ENCODE data around the gene DSG1. TPM values are rescaled to one million over a fixed set of nuclear protein-coding genes. Genes with fewer than 3 reads are reported as not detected.

The DSG1 gene
- total RNA-seq, 1 experiment from 2014 or later = not detected

- Mint-ChIP-seq H3K27ac (ENCODE audit: unreplicated experiment) (no peak overlapping the region), H3K9me3 (ENCODE audit: low read depth, unreplicated experiment) (no peaks in the 10 kb centered on the region), H3K36me3 (ENCODE audit: insufficient read depth, unreplicated experiment) (no peaks in the 10 kb centered on the region), H3K27me3 (ENCODE audit: unreplicated experiment) (no peaks in the 10 kb centered on the region), H3K4me3 (ENCODE audit: low read depth, unreplicated experiment) (no peak overlapping the region), H3K4me1 (ENCODE audit: low read depth, unreplicated experiment) (no peaks in the 10 kb centered on the region)
- intact Hi-C loops (cut with micrococcal nuclease; ENCODE audit: unreplicated experiment) = no loop called here
- CTCF ChIA-PET = no interaction called here
- BruUV-seq (replicated peaks) = no TSS peak
- no peak for DNase-seq
- TF ChIP-seq CTCF (IDR thresholded peaks at IDR 0.05; ENCODE audit: unreplicated experiment) = no peak
Measured at GRCh38 chr18:31380912-31381311, 63.0 kb downstream of the DSG1 start.

- Mint-ChIP-seq H3K4me3 (ENCODE audit: low read depth, unreplicated experiment) (no peak overlapping the region), H3K27ac (ENCODE audit: unreplicated experiment) (no peak overlapping the region), H3K27me3 (ENCODE audit: unreplicated experiment) (no peaks in the 10 kb centered on the region), H3K36me3 (ENCODE audit: insufficient read depth, unreplicated experiment) (no peaks in the 10 kb centered on the region), H3K9me3 (ENCODE audit: low read depth, unreplicated experiment) (no peaks in the 10 kb centered on the region), H3K4me1 (ENCODE audit: low read depth, unreplicated experiment) (no peaks in the 10 kb centered on the region)
- no peak for TF ChIP-seq CTCF (IDR thresholded peaks at IDR 0.05; ENCODE audit: unreplicated experiment)
- no TSS peak for BruUV-seq (replicated peaks)
- intact Hi-C loops (cut with micrococcal nuclease; ENCODE audit: unreplicated experiment) = no loop called here
- DNase-seq = no peak
- CTCF ChIA-PET = no interaction called here
Measured at GRCh38 chr18:31382107-31382506, 64.1 kb downstream of the DSG1 start.

GRCh38 chr18:31386741-31387140 lies 68.8 kb downstream of the DSG1 start:
- no peak overlapping the region for H3K4me3 Mint-ChIP-seq (ENCODE audit: low read depth, unreplicated experiment)
- CTCF ChIA-PET = interaction anchor here (0.5 kb wide), 1 partner anchor 11 kb away, joined by 4 read pairs; no protein-coding TSS in a partner anchor

GRCh38 chr18:31393286-31393685 lies 75.3 kb downstream of the DSG1 start:
- H3K4me3 Mint-ChIP-seq (ENCODE audit: low read depth, unreplicated experiment) = no peak overlapping the region
- intact Hi-C loops (cut with micrococcal nuclease; ENCODE audit: unreplicated experiment) = no loop called here

More at GRCh38 chr18:31386741-31387140, 68.8 kb downstream of the DSG1 start:
- H3K27me3 Mint-ChIP-seq (ENCODE audit: unreplicated experiment) = no peaks in the 10 kb centered on the region
- no peaks in the 10 kb centered on the region for H3K4me1 Mint-ChIP-seq (ENCODE audit: low read depth, unreplicated experiment)
- DNase-seq = no peak
- TF ChIP-seq CTCF (IDR thresholded peaks at IDR 0.05; ENCODE audit: unreplicated experiment) = no peak
- no TSS peak for BruUV-seq (replicated peaks)
- no peaks in the 10 kb centered on the region for H3K9me3 Mint-ChIP-seq (ENCODE audit: low read depth, unreplicated experiment)
- H3K36me3 Mint-ChIP-seq (ENCODE audit: insufficient read depth, unreplicated experiment) = no peaks in the 10 kb centered on the region
- intact Hi-C loops (cut with micrococcal nuclease; ENCODE audit: unreplicated experiment) = no loop called here
- H3K27ac Mint-ChIP-seq (ENCODE audit: unreplicated experiment) = no peak overlapping the region

More at GRCh38 chr18:31393286-31393685, 75.3 kb downstream of the DSG1 start:
- H3K27me3 Mint-ChIP-seq (ENCODE audit: unreplicated experiment) = no peaks in the 10 kb centered on the region
- no peaks in the 10 kb centered on the region for H3K9me3 Mint-ChIP-seq (ENCODE audit: low read depth, unreplicated experiment)
- BruUV-seq (replicated peaks) = no TSS peak
- DNase-seq = no peak
- peaks cover 26% of the 10 kb centered on the region for H3K4me1 Mint-ChIP-seq (ENCODE audit: low read depth, unreplicated experiment)
- no peaks in the 10 kb centered on the region for H3K36me3 Mint-ChIP-seq (ENCODE audit: insufficient read depth, unreplicated experiment)
- no peak for TF ChIP-seq CTCF (IDR thresholded peaks at IDR 0.05; ENCODE audit: unreplicated experiment)
- CTCF ChIA-PET = no interaction called here
- no peak overlapping the region for H3K27ac Mint-ChIP-seq (ENCODE audit: unreplicated experiment)
